HEK293 (cell line): ENCODE measurements around the gene DOCK1.

Source experiments
- CTCF ChIA-PET: fragments of 350-600 bp; formaldehyde crosslinking; extraction: SDS; loops from one replicate; lab custom pipeline; 2021; ENCODE audit warnings: antibody characterized with exemption; lab: Yijun Ruan, JAX
- POLR2A ChIA-PET: fragments of 300-600 bp; formaldehyde crosslinking; extraction: SDS; loops from one replicate; lab custom pipeline; 2020; ENCODE audit warnings: antibody characterized with exemption, inconsistent platforms; lab: Yijun Ruan, JAX
- H3K27ac ChIP-seq: fragments of 200-500 bp; sonication (Bioruptor generic); 2 replicates; pipeline ENCODE4 v1.5.1; 2014; ENCODE audit warnings: low read depth, low read length, control low read depth, inconsistent platforms; ENCODE audit errors: extremely low read depth
- H3K36me3 ChIP-seq, 2 experiments: fragments of 200-500 bp in 1 of 2; sonication (Bioruptor generic) in 1 of 2; 1 replicate in 1 of 2; 2 replicates in 1 of 2; pipeline ENCODE4 v1.5.1; 2014 to 2017; ENCODE audit warnings: inconsistent platforms in 2 of 2, low read length in 2 of 2; ENCODE audit not compliant: control insufficient read depth in 2 of 2, insufficient read depth in 1 of 2
- H3K4me1 ChIP-seq: fragments of 200-500 bp; sonication (Bioruptor generic); 2 replicates; pipeline ENCODE4 v1.5.1; 2014; ENCODE audit warnings: mild to moderate bottlenecking, low read length, inconsistent platforms; ENCODE audit not compliant: control insufficient read depth, insufficient read depth
- H3K4me3 ChIP-seq: 2 replicates; pipeline ENCODE4 v1.5.1; 2011; ENCODE audit warnings: low read depth, mild to moderate bottlenecking, control low read depth, low read length, moderate library complexity
- H3K9me3 ChIP-seq: fragments of 200-500 bp; sonication (Bioruptor generic); 2 replicates; pipeline ENCODE4 v1.5.1; 2014; ENCODE audit warnings: low read depth, low read length, inconsistent platforms; ENCODE audit not compliant: control insufficient read depth, insufficient read depth
- BCL11A ChIP-seq: fragments of 450-650 bp; formaldehyde crosslinking; IDR thresholded peaks from 2 replicates; pipeline ENCODE4 v1.5.1; 2016; ENCODE audit warnings: low read depth, missing biosample characterization, missing genetic modification characterization
- GLI4 ChIP-seq: fragments of 450-650 bp; formaldehyde crosslinking; IDR thresholded peaks from 2 replicates; pipeline ENCODE4 v1.5.1; 2016; ENCODE audit warnings: missing biosample characterization, missing genetic modification characterization
- GLIS1 ChIP-seq: fragments of 450-650 bp; formaldehyde crosslinking; IDR thresholded peaks from 2 replicates; pipeline ENCODE4 v1.5.1; 2016; ENCODE audit warnings: missing biosample characterization, missing genetic modification characterization
- SP7 ChIP-seq: fragments of 450-650 bp; formaldehyde crosslinking; IDR thresholded peaks from 2 replicates; pipeline ENCODE4 v1.5.1; 2016; ENCODE audit warnings: missing biosample characterization, missing genetic modification characterization
- ZBTB20 ChIP-seq: fragments of 450-650 bp; formaldehyde crosslinking; IDR thresholded peaks from 2 replicates; pipeline ENCODE4 v1.5.1; 2016; ENCODE audit warnings: missing biosample characterization, missing genetic modification characterization
- ZBTB48 ChIP-seq: fragments of 450-650 bp; formaldehyde crosslinking; IDR thresholded peaks from 2 replicates; pipeline ENCODE4 v1.5.1; 2016; ENCODE audit warnings: missing biosample characterization, missing genetic modification characterization
- ZIC2 ChIP-seq: fragments of 450-650 bp; formaldehyde crosslinking; IDR thresholded peaks from 2 replicates; pipeline ENCODE4 v1.5.1; 2016; ENCODE audit warnings: missing biosample characterization, missing genetic modification characterization
- ZNF121 ChIP-seq: fragments of 450-650 bp; formaldehyde crosslinking; IDR thresholded peaks from 2 replicates; pipeline ENCODE4 v1.5.1; 2016; ENCODE audit warnings: missing biosample characterization, missing genetic modification characterization
- ZNF138 ChIP-seq: fragments of 450-650 bp; formaldehyde crosslinking; IDR thresholded peaks from 2 replicates; pipeline ENCODE4 v1.5.1; 2016; ENCODE audit warnings: missing biosample characterization, missing genetic modification characterization, borderline replicate concordance
- ZNF239 ChIP-seq: fragments of 450-650 bp; formaldehyde crosslinking; IDR thresholded peaks from 2 replicates; pipeline ENCODE4 v1.5.1; 2016; ENCODE audit warnings: missing biosample characterization, missing genetic modification characterization
- ZNF311 ChIP-seq: fragments of 450-650 bp; formaldehyde crosslinking; IDR thresholded peaks from 2 replicates; pipeline ENCODE4 v1.5.1; 2017; ENCODE audit warnings: missing biosample characterization, missing genetic modification characterization, borderline replicate concordance
- ZNF324 ChIP-seq: fragments of 450-650 bp; formaldehyde crosslinking; IDR thresholded peaks from 2 replicates; pipeline ENCODE4 v1.5.1; 2016; ENCODE audit warnings: missing biosample characterization, missing genetic modification characterization
- ZNF341 ChIP-seq: fragments of 450-650 bp; formaldehyde crosslinking; IDR thresholded peaks from 2 replicates; pipeline ENCODE4; 2016; ENCODE audit warnings: low read depth, missing biosample characterization, missing genetic modification characterization
- ZNF423 ChIP-seq: fragments of 450-650 bp; formaldehyde crosslinking; IDR thresholded peaks from 2 replicates; pipeline ENCODE4 v1.5.1; 2016; ENCODE audit warnings: missing biosample characterization, missing genetic modification characterization
- ZNF426 ChIP-seq: fragments of 450-650 bp; formaldehyde crosslinking; IDR thresholded peaks from 2 replicates; pipeline ENCODE4 v1.5.1; 2017; ENCODE audit warnings: missing biosample characterization, missing genetic modification characterization, mild to moderate bottlenecking, inconsistent platforms, moderate library complexity
- ZNF433 ChIP-seq: fragments of 450-650 bp; formaldehyde crosslinking; IDR thresholded peaks from 2 replicates; pipeline ENCODE4 v1.5.1; 2016; ENCODE audit warnings: missing biosample characterization, missing genetic modification characterization, low read depth
- ZNF521 ChIP-seq: fragments of 450-650 bp; formaldehyde crosslinking; IDR thresholded peaks from 2 replicates; pipeline ENCODE4 v1.5.1; 2017; ENCODE audit warnings: missing biosample characterization, mild to moderate bottlenecking, missing genetic modification characterization
- ZNF561 ChIP-seq: fragments of 450-650 bp; IDR thresholded peaks from 2 replicates; pipeline ENCODE4 v1.5.1; 2018; ENCODE audit warnings: missing biosample characterization, missing genetic modification characterization, borderline replicate concordance
- TF ChIP-seq, protein P1 (sequence below): fragments of 450-650 bp; formaldehyde crosslinking; IDR thresholded peaks from 2 replicates; pipeline ENCODE4 v1.5.1; 2016; ENCODE audit warnings: missing biosample characterization, missing genetic modification characterization, borderline replicate concordance
- TF ChIP-seq, protein P2 (sequence below): fragments of 450-650 bp; formaldehyde crosslinking; IDR thresholded peaks from 2 replicates; pipeline ENCODE4 v1.5.1; 2016; ENCODE audit warnings: missing biosample characterization, missing genetic modification characterization
- TF ChIP-seq, protein P3 (sequence below): fragments of 450-650 bp; formaldehyde crosslinking; IDR thresholded peaks from 2 replicates; pipeline ENCODE4 v1.5.1; 2016; ENCODE audit warnings: missing biosample characterization, missing genetic modification characterization
- TF ChIP-seq, protein P4 (sequence below): fragments of 450-650 bp; formaldehyde crosslinking; IDR thresholded peaks from 2 replicates; pipeline ENCODE4 v1.5.1; 2016; ENCODE audit warnings: missing biosample characterization, missing genetic modification characterization
- TF ChIP-seq, protein P5 (sequence below): fragments of 450-650 bp; formaldehyde crosslinking; IDR thresholded peaks from 2 replicates; pipeline ENCODE4 v1.5.1; 2016; ENCODE audit warnings: missing biosample characterization, missing genetic modification characterization

The DOCK1 gene

DNA sequence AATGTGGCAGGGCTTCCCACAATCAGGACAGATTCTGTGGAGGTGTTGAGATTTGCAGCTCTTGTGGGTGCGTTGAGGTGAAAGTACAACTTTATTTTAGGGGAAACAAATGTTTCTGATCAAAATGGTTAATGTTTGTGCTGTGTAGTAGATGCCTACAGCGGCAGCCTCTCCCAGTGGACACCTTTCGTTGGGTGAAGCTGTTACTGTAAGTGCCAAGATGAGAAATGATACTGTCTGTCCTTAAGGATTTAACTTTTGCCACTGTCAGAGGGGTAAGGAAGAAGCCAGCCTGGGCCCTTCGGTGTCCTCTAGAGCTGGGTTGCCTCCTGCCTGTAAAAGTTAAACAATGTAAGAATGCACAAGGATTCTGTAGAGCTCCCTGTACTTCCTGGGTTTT is 27.9 kb downstream of the DOCK1 start:
- ChIA-PET POLR2A (no interaction called here), CTCF (interaction anchor here (0.6 kb wide), 1 partner anchor 454 kb away, joined by 3 read pairs; no protein-coding TSS in a partner anchor)
- peaks cover 0 to 5% of the 10 kb centered on the region in 2 experiments; a peak in 1 of 3 replicates for H3K36me3 ChIP-seq
- no peak overlapping the region for H3K4me3 ChIP-seq
- H3K4me1 ChIP-seq = peaks cover 9% of the 10 kb centered on the region
- no peaks in the 10 kb centered on the region; the same call in 1 of the 2 replicates for H3K9me3 ChIP-seq
- H3K27ac ChIP-seq = no peak overlapping the region
- TF ChIP-seq ZBTB20 (tag by site-specific recombination) (no peak), ZNF324 (tag by site-specific recombination) (no peak), ZNF121 (tag by site-specific recombination) (no peak), SP7 (tag by site-specific recombination) (no peak), ZNF239 (tag by site-specific recombination) (no peak), GLI4 (tag by site-specific recombination) (no peak)

DNA sequence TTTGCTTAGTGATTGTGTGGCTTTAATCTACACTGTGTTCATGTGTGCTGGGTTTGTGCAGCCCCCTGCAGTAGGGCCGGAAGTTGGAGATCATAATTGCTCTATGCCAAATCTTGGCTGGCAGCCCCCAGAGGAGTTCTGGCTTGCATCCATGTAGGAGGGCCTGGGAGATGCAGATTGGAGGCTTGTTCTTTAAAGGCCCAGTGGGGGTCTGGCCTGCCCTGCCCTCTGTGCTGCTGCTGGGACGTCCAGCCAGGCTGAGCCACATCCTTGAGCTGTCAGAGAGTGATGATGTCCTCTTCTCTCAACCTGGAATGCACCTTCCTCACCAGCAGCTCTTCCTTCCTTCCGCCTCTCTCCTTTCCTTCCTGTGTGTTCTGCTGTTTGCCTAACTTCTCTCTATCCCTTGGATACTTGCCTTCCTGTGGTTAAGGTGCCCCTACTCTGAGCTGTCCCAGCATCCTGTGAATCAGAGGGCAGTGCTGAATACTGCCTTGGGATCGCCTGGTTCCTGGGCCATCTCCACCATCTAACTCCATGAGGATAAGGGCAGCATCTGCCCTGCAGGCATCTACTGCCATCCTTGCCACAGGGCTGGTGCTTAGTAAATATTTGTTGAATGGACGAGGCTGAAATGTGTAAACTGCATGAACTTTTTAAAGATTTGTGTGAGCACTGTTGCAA is 30.2 kb downstream of the DOCK1 start:
- CTCF ChIA-PET = no interaction called here
- no peak overlapping the region for H3K4me3 ChIP-seq
- peak; percentile 71 for TF ChIP-seq ZIC2 (tag by site-specific recombination)
- TF ChIP-seq ZNF423 (tag by site-specific recombination) = peak; percentile 38; the same call in 1 of the 2 replicates
- TF ChIP-seq, protein P1, sequence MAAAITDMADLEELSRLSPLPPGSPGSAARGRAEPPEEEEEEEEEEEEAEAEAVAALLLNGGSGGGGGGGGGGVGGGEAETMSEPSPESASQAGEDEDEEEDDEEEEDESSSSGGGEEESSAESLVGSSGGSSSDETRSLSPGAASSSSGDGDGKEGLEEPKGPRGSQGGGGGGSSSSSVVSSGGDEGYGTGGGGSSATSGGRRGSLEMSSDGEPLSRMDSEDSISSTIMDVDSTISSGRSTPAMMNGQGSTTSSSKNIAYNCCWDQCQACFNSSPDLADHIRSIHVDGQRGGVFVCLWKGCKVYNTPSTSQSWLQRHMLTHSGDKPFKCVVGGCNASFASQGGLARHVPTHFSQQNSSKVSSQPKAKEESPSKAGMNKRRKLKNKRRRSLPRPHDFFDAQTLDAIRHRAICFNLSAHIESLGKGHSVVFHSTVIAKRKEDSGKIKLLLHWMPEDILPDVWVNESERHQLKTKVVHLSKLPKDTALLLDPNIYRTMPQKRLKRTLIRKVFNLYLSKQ (tag by site-specific recombination) = no peak
- TF ChIP-seq ZNF311 (tag by site-specific recombination) = no peak
- TF ChIP-seq, protein P2, sequence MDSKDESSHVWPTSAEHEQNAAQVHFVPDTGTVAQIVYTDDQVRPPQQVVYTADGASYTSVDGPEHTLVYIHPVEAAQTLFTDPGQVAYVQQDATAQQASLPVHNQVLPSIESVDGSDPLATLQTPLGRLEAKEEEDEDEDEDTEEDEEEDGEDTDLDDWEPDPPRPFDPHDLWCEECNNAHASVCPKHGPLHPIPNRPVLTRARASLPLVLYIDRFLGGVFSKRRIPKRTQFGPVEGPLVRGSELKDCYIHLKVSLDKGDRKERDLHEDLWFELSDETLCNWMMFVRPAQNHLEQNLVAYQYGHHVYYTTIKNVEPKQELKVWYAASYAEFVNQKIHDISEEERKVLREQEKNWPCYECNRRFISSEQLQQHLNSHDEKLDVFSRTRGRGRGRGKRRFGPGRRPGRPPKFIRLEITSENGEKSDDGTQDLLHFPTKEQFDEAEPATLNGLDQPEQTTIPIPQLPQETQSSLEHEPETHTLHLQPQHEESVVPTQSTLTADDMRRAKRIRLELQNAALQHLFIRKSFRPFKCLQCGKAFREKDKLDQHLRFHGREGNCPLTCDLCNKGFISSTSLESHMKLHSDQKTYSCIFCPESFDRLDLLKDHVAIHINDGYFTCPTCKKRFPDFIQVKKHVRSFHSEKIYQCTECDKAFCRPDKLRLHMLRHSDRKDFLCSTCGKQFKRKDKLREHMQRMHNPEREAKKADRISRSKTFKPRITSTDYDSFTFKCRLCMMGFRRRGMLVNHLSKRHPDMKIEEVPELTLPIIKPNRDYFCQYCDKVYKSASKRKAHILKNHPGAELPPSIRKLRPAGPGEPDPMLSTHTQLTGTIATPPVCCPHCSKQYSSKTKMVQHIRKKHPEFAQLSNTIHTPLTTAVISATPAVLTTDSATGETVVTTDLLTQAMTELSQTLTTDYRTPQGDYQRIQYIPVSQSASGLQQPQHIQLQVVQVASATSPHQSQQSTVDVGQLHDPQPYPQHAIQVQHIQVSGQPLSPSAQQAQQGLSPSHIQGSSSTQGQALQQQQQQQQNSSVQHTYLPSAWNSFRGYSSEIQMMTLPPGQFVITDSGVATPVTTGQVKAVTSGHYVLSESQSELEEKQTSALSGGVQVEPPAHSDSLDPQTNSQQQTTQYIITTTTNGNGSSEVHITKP = peak; percentile 20; the same call in 1 of the 2 replicates
- TF ChIP-seq ZNF426 (tag by site-specific recombination) = no peak
- TF ChIP-seq ZNF121 (tag by site-specific recombination) = no peak
- 0 out of 2 replicates have a peak, but pooled peaks have one; percentile 34 for TF ChIP-seq ZBTB48 (tag by site-specific recombination)
- TF ChIP-seq BCL11A (tag by site-specific recombination) = no peak
- TF ChIP-seq GLIS1 (tag by site-specific recombination) = peak; percentile 86
- peak; percentile 62; the same call in 1 of the 2 replicates for TF ChIP-seq ZNF341
- H3K9me3 ChIP-seq = no peaks in the 10 kb centered on the region; the same call in 1 of the 2 replicates
- H3K36me3 ChIP-seq = no peaks in the 10 kb centered on the region
- H3K27ac ChIP-seq = no peak overlapping the region
- H3K4me1 ChIP-seq = peaks cover 9% of the 10 kb centered on the region
- POLR2A ChIA-PET = no interaction called here

DNA sequence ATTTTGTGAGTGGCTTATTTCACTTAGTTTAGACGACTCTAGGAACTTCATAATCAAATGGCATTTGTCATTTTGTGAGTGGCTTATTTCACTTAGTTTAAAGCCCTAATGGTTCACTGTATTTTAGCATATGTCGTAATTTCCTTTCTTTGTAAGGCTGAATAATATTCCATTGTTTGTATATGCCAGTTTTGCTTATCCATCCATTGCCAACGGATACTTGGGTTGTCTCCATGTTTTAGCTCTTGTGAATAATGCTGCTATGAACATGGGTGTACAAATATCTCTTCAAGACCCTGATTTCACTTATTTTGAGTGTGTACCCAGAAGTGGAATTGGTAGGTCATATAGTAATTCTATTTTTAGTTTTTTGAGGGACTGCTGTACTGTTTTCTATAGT is 31.8 kb downstream of the DOCK1 start:
- ChIA-PET CTCF (no interaction called here), POLR2A (no interaction called here)
- Histone ChIP-seq H3K27ac (no peak overlapping the region), H3K4me1 (peaks cover 9% of the 10 kb centered on the region), H3K9me3 (no peaks in the 10 kb centered on the region; the same call in 1 of the 2 replicates), H3K4me3 (no peak overlapping the region), H3K36me3 (no peaks in the 10 kb centered on the region)
- no peak for TF ChIP-seq ZNF433 (tag by site-specific recombination)
- TF ChIP-seq, protein P3, sequence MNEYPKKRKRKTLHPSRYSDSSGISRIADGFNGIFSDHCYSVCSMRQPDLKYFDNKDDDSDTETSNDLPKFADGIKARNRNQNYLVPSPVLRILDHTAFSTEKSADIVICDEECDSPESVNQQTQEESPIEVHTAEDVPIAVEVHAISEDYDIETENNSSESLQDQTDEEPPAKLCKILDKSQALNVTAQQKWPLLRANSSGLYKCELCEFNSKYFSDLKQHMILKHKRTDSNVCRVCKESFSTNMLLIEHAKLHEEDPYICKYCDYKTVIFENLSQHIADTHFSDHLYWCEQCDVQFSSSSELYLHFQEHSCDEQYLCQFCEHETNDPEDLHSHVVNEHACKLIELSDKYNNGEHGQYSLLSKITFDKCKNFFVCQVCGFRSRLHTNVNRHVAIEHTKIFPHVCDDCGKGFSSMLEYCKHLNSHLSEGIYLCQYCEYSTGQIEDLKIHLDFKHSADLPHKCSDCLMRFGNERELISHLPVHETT = no peak
- TF ChIP-seq, protein P4, sequence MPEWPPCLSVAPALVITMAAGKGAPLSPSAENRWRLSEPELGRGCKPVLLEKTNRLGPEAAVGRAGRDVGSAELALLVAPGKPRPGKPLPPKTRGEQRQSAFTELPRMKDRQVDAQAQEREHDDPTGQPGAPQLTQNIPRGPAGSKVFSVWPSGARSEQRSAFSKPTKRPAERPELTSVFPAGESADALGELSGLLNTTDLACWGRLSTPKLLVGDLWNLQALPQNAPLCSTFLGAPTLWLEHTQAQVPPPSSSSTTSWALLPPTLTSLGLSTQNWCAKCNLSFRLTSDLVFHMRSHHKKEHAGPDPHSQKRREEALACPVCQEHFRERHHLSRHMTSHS (tag by site-specific recombination) = no peak
- no peak for TF ChIP-seq ZNF561 (tag by site-specific recombination)
- TF ChIP-seq, protein P5, sequence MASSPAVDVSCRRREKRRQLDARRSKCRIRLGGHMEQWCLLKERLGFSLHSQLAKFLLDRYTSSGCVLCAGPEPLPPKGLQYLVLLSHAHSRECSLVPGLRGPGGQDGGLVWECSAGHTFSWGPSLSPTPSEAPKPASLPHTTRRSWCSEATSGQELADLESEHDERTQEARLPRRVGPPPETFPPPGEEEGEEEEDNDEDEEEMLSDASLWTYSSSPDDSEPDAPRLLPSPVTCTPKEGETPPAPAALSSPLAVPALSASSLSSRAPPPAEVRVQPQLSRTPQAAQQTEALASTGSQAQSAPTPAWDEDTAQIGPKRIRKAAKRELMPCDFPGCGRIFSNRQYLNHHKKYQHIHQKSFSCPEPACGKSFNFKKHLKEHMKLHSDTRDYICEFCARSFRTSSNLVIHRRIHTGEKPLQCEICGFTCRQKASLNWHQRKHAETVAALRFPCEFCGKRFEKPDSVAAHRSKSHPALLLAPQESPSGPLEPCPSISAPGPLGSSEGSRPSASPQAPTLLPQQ = no peak
- TF ChIP-seq ZNF138 = no peak
- TF ChIP-seq ZNF521 (tag by site-specific recombination) = no peak
- no peak for TF ChIP-seq ZNF239 (tag by site-specific recombination)
